B cell (primary cell): ENCODE results near the gene COX7B. TPM values are rescaled to one million over a fixed set of nuclear protein-coding genes. Genes with fewer than 3 reads are reported as not detected.
A peak's percentile ranks its signal among the peaks of the same experiment; 100 is the strongest.

ENCODE experiments used
- ATAC-seq: fragments of 200-7000 bp; cut with Tn5 transposase; one replicate; pipeline ENCODE4 v1.10.0; 2021; ENCODE audit warnings: low read depth, mild to moderate bottlenecking, moderate number of reproducible peaks, moderate library complexity
- CTCF ChIA-PET: fragments of 350-600 bp; sonication (Branson Sonifier 250); formaldehyde crosslinking; loops from one replicate; lab custom pipeline; 2021; ENCODE audit warnings: antibody characterized with exemption, inconsistent platforms; lab: Charles Lee
- POLR2A ChIA-PET: fragments of 350-600 bp; sonication (Branson Sonifier 250); formaldehyde crosslinking; loops from one replicate; lab custom pipeline; 2021; ENCODE audit warnings: antibody characterized with exemption; lab: Charles Lee
- DNase-seq: peaks from one replicate; pipeline ENCODE4 v3.0.0; 2013
- H2AFZ ChIP-seq: 2 replicates; pipeline ENCODE4 v1.6.1; 2012; ENCODE audit warnings: mild to moderate bottlenecking, low read depth, low read length; ENCODE audit not compliant: insufficient read depth, poor library complexity, severe bottlenecking
- H3K27ac ChIP-seq, 2 donors: 1 replicate in 1 of 2; 2 replicates in 1 of 2; pipeline ENCODE4 v1.5.1; 2012 to 2013; ENCODE audit warnings: low read length in 2 of 2, mild to moderate bottlenecking in 2 of 2, moderate library complexity in 1 of 2
- H3K27me3 ChIP-seq, 4 experiments: fragments of 200-600 bp in 1 of 4; sonication (generic) in 1 of 4; replicated peaks in 1 of 4; 1 replicate in 2 of 4; 2 replicates in 2 of 4; pipeline versions ENCODE4 v1.6.1 to v1.7.0; 2013 to 2016; ENCODE audit warnings: low read length in 3 of 4, mild to moderate bottlenecking in 2 of 4, mixed read lengths in 1 of 4, moderate library complexity in 1 of 4; ENCODE audit not compliant: insufficient read depth in 4 of 4, control insufficient read depth in 3 of 4; ENCODE audit errors: control extremely low read depth in 1 of 4
- H3K36me3 ChIP-seq, 2 experiments: replicated peaks in 1 of 2; 1 replicate in 1 of 2; 2 replicates in 1 of 2; pipeline versions ENCODE4 v1.6.1 to v1.7.1; 2013; ENCODE audit warnings: low read length in 1 of 2; ENCODE audit not compliant: insufficient read depth in 2 of 2, control insufficient read depth in 1 of 2; ENCODE audit errors: control extremely low read depth in 1 of 2, extremely low read depth in 1 of 2
- H3K4me1 ChIP-seq, 2 donors: fragments of 200-600 bp in 1 of 2; sonication (generic) in 1 of 2; 1 replicate in 1 of 2; 2 replicates in 1 of 2; pipeline versions ENCODE4 v1.5.1 to v1.6.1; 2013 to 2017; ENCODE audit warnings: low read length in 2 of 2; ENCODE audit not compliant: control insufficient read depth in 2 of 2, insufficient read depth in 2 of 2
- H3K4me2 ChIP-seq: replicated peaks from 2 replicates; pipeline ENCODE3; 2012; ENCODE audit warnings: mild to moderate bottlenecking, low read depth, low read length; ENCODE audit not compliant: poor library complexity, severe bottlenecking
- H3K4me3 ChIP-seq, 5 experiments: fragments of 200-600 bp in 1 of 5; sonication (generic) in 1 of 5; 1 replicate in 3 of 5; 2 replicates in 2 of 5; pipeline versions ENCODE4 v1.5.1 to v1.7.0; 2011 to 2016; ENCODE audit warnings: low read length in 4 of 5, mild to moderate bottlenecking in 4 of 5, low read depth in 2 of 5, control low read depth in 1 of 5, moderate library complexity in 1 of 5; ENCODE audit not compliant: insufficient read depth in 1 of 5; ENCODE audit errors: control extremely low read depth in 1 of 5, extremely low read depth in 1 of 5
- H3K79me2 ChIP-seq: fragments of 200-600 bp; sonication (generic); one replicate; pipeline ENCODE4 v1.6.0; 2016; ENCODE audit warnings: low read length; ENCODE audit not compliant: control insufficient read depth, insufficient read depth
- H3K9ac ChIP-seq: fragments of 200-600 bp; sonication (generic); 2 replicates; pipeline ENCODE4 v1.6.1; 2017; ENCODE audit warnings: mild to moderate bottlenecking, low read length, moderate library complexity
- H3K9me3 ChIP-seq, 3 donors: one replicate each; pipeline versions ENCODE4 v1.6.1 to v1.7.1; 2013; ENCODE audit warnings: low read length in 2 of 3; ENCODE audit not compliant: control insufficient read depth in 2 of 3, insufficient read depth in 1 of 3; ENCODE audit errors: control extremely low read depth in 1 of 3
- H4K20me1 ChIP-seq: 2 replicates; pipeline ENCODE4 v1.6.0; 2012; ENCODE audit warnings: mild to moderate bottlenecking, low read length; ENCODE audit not compliant: insufficient read depth, control insufficient read depth, poor library complexity, severe bottlenecking
- H3K27ac Mint-ChIP-seq: one replicate; pipeline ENCODE4 v1.8.0; 2021; ENCODE audit warnings: mixed read lengths
- H3K27me3 Mint-ChIP-seq: one replicate; pipeline ENCODE4 v1.8.0; 2021; ENCODE audit warnings: mixed read lengths
- H3K4me1 Mint-ChIP-seq: one replicate; pipeline ENCODE4 v1.8.0; 2021; ENCODE audit warnings: mixed read lengths
- H3K4me3 Mint-ChIP-seq: one replicate; pipeline ENCODE4 v1.8.0; 2021; ENCODE audit warnings: mixed read lengths
- H3K9me3 Mint-ChIP-seq: one replicate; pipeline ENCODE4 v1.8.0; 2022; ENCODE audit warnings: mixed read lengths; ENCODE audit not compliant: insufficient read depth
- EZH2 ChIP-seq: IDR thresholded peaks from 2 replicates; pipeline ENCODE4 v1.6.1; 2012; ENCODE audit warnings: borderline replicate concordance, low read depth, mild to moderate bottlenecking, moderate library complexity, low read length; ENCODE audit not compliant: insufficient read depth, poor library complexity, severe bottlenecking
- WGBS: methylation state at CpG from one replicate; pipeline ENCODE4 v1.1.5; 2013; ENCODE audit warnings: missing lambda C conversion rate; ENCODE audit not compliant: insufficient coverage; 5-methylcytosine and 5-hydroxymethylcytosine counted together
- intact Hi-C: fragments of 100-400 bp; cut with micrococcal nuclease; formaldehyde crosslinking; loops from one replicate; pipeline ENCODE4 v1.10.0; 2022
- polyA plus RNA-seq: library from polyadenylated mRNA; depleted of rRNA; stranded (reverse); fragments of >200 nt; gene quantifications from 2 replicates; pipeline ENCODE4 v1.2.3, GENCODE V29; 2012
- total RNA-seq, 2 donors: library from RNA; stranded (reverse); fragments of 120-200 nt in 1 of 2; gene quantifications; 1 replicate in 1 of 2; 2 replicates in 1 of 2; pipeline versions ENCODE4 v1.2.3 to v1.2.4, GENCODE V29; 2013 to 2022
- TF ChIP-seq, protein P1 (sequence below): fragments of 200-600 bp; IDR thresholded peaks from one replicate; pipeline ENCODE4 v1.8.0; 2022; ENCODE audit warnings: antibody characterized with exemption, mild to moderate bottlenecking

The COX7B gene
- total and polyA plus RNA-seq, 2 donors (not counting 1 experiment from before 2014, with no cell fraction given): 91.1 to 352 TPM

DNA sequence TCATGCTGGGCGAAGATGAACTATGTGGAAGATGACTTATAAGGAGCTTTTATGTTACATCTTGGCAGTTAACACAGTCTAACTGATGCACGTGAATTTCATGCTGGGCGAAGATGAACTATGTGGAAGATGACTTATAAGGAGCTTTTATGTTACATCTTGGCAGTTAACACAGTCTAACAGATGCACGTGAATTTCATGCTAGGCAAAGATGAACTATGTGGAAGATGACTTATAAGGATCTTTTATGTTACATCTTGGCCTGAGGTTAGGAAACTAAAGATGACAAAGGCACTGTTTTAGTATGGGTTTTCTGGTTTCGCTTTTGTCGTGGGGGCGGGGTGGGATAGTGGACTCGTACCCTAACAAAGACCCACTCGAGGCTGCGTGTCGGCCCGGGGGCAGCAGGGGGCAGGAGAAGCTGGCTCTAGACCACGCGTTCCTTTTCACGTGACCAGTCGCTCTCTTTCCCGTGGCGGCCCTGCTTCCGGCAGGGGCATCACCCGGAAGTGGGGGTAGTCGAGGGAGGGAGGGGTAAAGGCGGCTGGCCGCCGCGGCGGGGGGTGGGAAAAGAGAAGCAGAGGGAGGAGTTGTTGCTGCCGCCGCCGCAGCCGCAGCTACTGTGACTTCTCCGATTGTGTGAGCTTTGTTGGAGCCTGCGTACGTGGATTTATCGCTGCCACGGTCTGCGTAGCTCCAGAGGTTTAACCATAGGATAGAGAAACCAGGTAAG, 11.0 kb downstream of the COX7B start, which contains the start of gene ATP7A:
TSS of gene ATP7A (plus strand) at position 586 of the 733 bp plus-strand sequence. CDS start 60,949 bp downstream, outside the sequence.
- H2AFZ ChIP-seq: peak within 1 kb of the TSS; percentile 79
- TF ChIP-seq, protein P1, sequence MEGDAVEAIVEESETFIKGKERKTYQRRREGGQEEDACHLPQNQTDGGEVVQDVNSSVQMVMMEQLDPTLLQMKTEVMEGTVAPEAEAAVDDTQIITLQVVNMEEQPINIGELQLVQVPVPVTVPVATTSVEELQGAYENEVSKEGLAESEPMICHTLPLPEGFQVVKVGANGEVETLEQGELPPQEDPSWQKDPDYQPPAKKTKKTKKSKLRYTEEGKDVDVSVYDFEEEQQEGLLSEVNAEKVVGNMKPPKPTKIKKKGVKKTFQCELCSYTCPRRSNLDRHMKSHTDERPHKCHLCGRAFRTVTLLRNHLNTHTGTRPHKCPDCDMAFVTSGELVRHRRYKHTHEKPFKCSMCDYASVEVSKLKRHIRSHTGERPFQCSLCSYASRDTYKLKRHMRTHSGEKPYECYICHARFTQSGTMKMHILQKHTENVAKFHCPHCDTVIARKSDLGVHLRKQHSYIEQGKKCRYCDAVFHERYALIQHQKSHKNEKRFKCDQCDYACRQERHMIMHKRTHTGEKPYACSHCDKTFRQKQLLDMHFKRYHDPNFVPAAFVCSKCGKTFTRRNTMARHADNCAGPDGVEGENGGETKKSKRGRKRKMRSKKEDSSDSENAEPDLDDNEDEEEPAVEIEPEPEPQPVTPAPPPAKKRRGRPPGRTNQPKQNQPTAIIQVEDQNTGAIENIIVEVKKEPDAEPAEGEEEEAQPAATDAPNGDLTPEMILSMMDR: peak; percentile 56
- no peak for TF ChIP-seq EZH2
- CTCF ChIA-PET: interaction anchor here (1.8 to 2.5 kb wide), 3 partner anchors 9 to 114 kb away, joined by 8 to 25 read pairs (median 11); partner anchors contain the start of gene COX7B

More for the DNA sequence above, 11.0 kb downstream of the COX7B start, which contains the start of gene ATP7A:
- Histone ChIP-seq H3K36me3 (no peaks in the 10 kb centered on the region), H3K4me3 (peak within 1 kb of the TSS; percentile 69 to 87 (median 81)), H3K4me2 (peak within 1 kb of the TSS; percentile 76), H3K27ac (peak within 1 kb of the TSS; percentile 83 to 88), H3K9me3 (no peaks in the 10 kb centered on the region), H3K27me3 (no peaks in the 10 kb centered on the region), H3K79me2 (peaks cover 30% of the 10 kb centered on the region), H3K4me1 (peaks cover 6 to 18% of the 10 kb centered on the region in 2 donors), H4K20me1 (no peaks in the 10 kb centered on the region), H3K9ac (peak within 1 kb of the TSS; percentile 93)
- ATAC-seq (peak; percentile 98), DNase-seq (peak; percentile 92)
- WGBS: 5% methylated on average over 26 of the region's 36 CpGs
- intact Hi-C loops: loop anchor here (1.0 to 10.0 kb wide), 7 partner anchors 11 to 1035 kb away; partner anchors contain the start of genes ATRX, COX7B, MAGT1 and P2RY10
- POLR2A ChIA-PET: interaction anchor here (0.5 to 2.6 kb wide), 4 partner anchors 11 to 114 kb away, joined by 3 to 10 read pairs (median 4); partner anchors contain the start of genes COX7B and MAGT1
- no peaks in the 10 kb centered on the region for H3K9me3 Mint-ChIP-seq
- no peaks in the 10 kb centered on the region for H3K27me3 Mint-ChIP-seq
- peak within 1 kb of the TSS; percentile 99 for H3K27ac Mint-ChIP-seq
- peaks cover 24% of the 10 kb centered on the region for H3K4me1 Mint-ChIP-seq
- peak within 1 kb of the TSS; percentile 100 for H3K4me3 Mint-ChIP-seq
